Left ventricle myocardium superior (tissue), 1 donor: ENCODE data around the gene SPAG9. TPM values are rescaled to one million over a fixed set of nuclear protein-coding genes. Genes with fewer than 3 reads are reported as not detected.

Experiments
- ATAC-seq: fragments of 200-7000 bp; cut with Tn5 transposase; one replicate; pipeline ENCODE4 v1.9.1; 2020; ENCODE audit warnings: mild to moderate bottlenecking, moderate library complexity
- DNase-seq: peaks from one replicate; pipeline ENCODE4 v3.0.0-alpha.2; 2020
- intact Hi-C: fragments of 100-400 bp; cut with micrococcal nuclease; formaldehyde crosslinking; loops from one replicate; pipeline ENCODE4 v1.11.0; 2022
- long read RNA-seq: library from polyadenylated mRNA; unstranded; transcript quantifications from one replicate; pipeline ENCODE4 v2.0.0, GENCODE V29; 2021
- total RNA-seq: library from RNA; stranded (reverse); fragmentation: NEBNext Ultra II Directional; extraction: Animal tissue kit (Norgen Biotek cat#: 25700); gene quantifications from one replicate; pipeline ENCODE4 v1.2.1, GENCODE V29; 2021
- donor health status: DM: no; HTN: yes; CAD: no; lungs with severe emphysema.

The SPAG9 gene, protein sequence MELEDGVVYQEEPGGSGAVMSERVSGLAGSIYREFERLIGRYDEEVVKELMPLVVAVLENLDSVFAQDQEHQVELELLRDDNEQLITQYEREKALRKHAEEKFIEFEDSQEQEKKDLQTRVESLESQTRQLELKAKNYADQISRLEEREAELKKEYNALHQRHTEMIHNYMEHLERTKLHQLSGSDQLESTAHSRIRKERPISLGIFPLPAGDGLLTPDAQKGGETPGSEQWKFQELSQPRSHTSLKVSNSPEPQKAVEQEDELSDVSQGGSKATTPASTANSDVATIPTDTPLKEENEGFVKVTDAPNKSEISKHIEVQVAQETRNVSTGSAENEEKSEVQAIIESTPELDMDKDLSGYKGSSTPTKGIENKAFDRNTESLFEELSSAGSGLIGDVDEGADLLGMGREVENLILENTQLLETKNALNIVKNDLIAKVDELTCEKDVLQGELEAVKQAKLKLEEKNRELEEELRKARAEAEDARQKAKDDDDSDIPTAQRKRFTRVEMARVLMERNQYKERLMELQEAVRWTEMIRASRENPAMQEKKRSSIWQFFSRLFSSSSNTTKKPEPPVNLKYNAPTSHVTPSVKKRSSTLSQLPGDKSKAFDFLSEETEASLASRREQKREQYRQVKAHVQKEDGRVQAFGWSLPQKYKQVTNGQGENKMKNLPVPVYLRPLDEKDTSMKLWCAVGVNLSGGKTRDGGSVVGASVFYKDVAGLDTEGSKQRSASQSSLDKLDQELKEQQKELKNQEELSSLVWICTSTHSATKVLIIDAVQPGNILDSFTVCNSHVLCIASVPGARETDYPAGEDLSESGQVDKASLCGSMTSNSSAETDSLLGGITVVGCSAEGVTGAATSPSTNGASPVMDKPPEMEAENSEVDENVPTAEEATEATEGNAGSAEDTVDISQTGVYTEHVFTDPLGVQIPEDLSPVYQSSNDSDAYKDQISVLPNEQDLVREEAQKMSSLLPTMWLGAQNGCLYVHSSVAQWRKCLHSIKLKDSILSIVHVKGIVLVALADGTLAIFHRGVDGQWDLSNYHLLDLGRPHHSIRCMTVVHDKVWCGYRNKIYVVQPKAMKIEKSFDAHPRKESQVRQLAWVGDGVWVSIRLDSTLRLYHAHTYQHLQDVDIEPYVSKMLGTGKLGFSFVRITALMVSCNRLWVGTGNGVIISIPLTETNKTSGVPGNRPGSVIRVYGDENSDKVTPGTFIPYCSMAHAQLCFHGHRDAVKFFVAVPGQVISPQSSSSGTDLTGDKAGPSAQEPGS (N-terminal part only)
- 42.8 TPM for total RNA-seq
- long read RNA-seq, full-length matches to known transcripts: 2 of 45 reads
- long read RNA-seq, partial matches to known transcripts: 19 of 45 reads
- long read RNA-seq, other reads (novel, unspliced or antisense): 24 of 45 reads

DNA sequence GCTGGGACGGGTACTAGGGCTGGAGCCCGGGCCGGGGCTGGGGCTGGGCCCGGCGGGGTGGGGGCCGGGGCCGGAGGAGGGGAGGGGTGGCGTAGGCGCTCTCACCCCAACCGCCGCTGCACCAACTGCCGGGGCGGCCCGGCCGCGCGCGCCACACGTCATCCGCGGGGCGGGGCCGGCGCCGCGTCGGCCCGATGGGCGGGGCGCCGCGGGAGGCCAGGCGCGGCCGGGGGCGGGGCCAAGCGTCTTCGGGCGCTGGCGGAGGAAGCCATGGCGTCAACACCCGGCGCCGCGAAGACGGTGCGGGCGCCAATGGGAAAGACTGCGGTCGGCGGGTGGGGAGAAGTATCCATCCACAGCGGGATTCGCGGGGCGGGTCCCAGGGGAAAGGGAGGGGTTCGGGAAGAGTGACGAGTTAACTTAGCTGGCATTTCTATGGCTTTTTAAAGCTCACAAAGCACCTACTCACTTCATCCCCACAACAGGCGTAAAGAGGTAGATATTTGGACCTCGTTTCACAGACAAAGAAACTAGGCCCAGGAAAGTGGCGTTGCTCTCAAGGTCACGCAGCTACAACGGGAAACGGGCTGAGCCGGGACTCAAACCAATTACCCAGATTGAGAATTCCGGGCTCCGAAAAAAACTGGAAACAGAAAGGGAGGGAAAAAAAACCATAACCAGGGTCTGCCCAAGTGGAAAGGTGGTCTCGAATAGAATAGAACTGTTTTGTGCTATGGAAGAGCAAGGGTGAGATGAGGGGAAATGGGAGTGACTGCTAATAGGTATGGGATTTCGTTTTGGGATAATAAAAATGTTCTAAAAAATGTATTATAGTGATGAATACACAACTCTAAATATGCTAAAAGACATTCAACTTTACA lies at the start of gene SPAG9:
Gene SPAG9 (minus strand): TSS at position 130 of the 881 bp plus-strand sequence. CDS start 212 bp downstream, outside the sequence.
- intact Hi-C loops: no loop called here

DNA sequence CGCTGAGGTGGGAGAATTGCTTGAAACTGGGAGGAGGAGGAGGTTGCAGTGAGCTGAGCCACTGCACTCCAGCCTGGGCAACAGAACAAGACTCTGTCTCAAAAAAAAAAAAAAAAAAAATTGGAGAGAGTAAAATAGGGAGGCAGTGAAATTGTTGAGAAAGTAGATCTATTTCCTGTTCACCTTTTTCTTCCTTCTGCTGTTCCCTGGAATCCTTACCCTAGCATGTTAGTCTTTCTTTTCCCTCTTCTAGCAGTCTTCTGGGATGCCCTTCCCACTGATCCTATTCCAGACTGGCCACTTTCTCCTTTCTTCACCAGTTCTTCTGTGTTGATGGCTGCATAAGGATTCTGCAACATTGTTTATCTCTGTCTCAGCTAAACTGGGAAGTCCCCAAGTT lies 48.7 kb upstream of the SPAG9 start:
- ATAC-seq (no peak), DNase-seq (no peak)
- intact Hi-C loops: no loop called here

More for the DNA sequence above, at the start of gene SPAG9:
- ATAC-seq (peak; percentile 90), DNase-seq (peak; percentile 98)

DNA sequence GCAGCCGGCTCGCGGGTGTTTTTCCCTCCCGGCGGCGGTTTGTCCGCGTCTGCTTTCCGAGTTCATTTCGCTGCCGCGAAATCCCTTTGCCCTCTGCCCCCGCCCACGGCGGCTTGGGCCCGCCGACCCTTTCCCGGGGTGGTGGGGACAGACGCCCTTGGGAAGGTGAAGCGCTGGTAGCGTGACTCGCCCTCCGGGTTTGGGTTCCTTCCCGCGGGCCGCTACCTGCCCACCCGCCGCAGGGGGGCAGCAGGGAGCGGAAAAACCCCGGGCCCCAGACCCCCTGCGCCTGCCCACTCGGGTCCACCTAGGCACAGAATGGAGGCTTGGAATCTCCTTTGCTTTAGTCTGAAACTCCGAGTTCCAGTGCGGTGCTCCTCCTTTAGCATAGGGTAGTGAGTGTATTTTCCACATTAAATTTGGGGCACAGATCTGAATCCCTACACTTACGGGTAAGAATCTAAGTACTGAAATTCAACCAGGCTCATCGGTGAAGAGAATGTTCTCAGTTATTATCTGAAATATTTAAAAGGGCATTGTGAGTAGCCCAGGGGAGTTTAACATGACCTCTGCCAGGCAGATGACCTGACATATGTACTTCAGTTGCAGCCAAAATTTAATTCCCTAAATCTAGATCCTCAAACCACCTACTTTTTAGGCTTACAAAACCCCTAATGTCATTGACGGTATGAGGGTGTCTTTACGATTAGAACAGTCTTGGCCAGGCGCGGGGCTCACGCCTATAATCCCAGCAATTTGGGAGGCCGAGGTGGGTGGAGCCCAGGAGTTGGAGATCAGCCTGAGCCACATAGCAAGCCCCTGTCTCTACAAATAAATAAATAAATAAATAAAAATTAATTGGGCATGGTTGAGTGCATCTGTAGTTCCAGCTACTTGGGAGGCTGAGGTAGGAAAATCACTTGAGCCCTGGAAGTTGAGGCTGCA lies 46.6 kb upstream of the SPAG9 start:
- intact Hi-C loops: no loop called here
- DNase-seq (peak; percentile 67), ATAC-seq (peak; percentile 51)

DNA sequence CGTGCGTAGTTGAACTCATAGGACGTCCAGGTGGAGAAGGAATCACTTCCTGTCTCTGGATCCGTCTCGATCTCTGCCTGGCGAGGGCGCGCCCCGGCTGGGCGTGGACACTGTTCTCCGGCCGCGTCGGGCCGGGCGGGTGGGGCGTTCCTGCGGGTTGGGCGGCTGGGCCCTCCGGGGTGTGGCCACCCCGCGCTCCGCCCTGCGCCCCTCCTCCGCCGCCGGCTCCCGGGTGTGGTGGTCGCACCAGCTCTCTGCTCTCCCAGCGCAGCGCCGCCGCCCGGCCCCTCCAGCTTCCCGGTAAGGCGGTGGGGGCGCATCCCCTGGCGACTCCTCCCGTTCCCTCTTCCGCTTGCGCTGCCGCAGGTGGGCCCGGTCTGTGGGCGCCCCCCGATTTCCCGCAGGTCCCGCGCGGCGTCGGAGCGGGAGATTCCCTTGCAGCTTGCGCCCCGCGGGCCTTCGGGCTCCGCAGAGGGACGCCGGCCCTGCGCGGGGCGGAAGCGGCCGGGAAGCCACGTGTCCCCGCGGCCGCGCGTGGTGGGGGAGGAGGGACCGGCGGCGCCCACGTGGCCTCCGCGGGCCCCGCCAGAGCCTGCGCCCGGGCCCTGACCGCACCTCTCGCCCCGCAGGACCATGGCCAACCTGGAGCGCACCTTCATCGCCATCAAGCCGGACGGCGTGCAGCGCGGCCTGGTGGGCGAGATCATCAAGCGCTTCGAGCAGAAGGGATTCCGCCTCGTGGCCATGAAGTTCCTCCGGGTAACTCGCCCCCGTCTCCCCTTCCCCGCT lies 45.7 kb upstream of the SPAG9 start, which contains the start of gene NME2:
Gene NME2 (plus strand): TSS at position 214 of the 789 bp plus-strand sequence. CDS start 420 bp downstream, at position 634.
- DNase-seq (peak; percentile 95), ATAC-seq (peak; percentile 97)
- intact Hi-C loops: no loop called here

DNA sequence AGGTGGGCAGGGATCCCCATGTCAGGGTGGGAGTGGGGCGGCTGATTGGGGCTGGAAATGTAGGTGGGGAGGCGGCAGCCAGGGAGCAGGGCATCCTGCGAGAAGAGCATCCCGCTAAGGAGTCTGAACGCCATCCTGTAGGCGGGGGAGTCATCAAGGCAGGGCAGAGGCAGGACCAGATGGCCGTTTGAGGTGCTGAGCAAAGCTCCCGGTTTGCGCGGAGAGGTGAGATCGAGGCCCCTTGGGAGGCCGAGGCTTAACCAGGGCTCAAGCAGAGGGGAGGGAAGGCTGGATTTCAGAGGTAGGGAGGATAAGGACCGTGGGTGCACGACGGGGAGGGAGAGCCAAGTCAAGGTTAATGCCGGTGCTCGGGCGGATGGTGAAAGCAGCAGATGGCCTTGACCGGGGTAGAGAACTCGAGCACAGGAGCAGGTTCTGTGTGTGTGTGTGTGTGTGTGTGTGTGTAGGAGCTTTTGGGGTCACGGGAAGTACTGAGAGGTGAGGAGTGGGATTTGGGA lies 45.1 kb upstream of the SPAG9 start:
- intact Hi-C loops: no loop called here
- ATAC-seq: peak; percentile 4
- DNase-seq: peak; percentile 38

DNA sequence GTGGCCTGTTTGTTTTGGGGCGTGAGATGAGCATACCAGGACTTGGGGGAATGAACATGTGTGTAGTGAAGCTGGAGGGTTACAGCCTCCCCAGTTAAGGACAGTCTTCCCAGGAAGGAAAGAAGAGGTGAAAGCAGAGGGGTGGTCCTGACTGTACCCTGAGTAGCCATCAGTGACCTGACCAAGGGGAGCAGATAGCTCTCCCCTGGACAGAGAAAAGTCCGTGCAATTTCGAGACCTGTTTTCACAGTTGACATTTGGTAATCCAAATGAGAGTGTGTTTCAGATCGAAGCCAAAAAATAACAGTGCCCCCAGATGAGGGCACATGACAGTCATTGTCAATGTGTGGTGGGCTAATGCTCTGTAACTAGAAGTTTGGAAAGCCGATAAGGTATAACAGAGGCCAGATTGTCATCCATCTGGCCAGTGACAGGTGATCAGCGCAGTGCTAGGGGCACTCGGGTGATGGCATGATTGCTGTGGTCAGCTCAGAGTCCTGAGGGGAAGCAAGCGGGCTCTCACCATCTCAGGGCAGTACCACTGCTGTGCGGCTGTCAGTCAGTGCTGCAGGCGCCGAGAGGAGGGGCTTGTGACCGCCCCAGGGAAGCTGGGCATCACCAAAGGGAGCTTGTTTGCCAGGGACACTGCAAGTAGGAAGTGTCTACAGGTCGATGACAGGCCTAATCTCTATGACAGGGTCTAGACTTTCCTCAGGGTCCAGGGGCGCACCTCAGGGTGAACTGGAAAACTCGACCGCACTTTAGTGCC lies 44.4 kb upstream of the SPAG9 start:
- DNase-seq (peak; percentile 39), ATAC-seq (no peak)
- intact Hi-C loops: no loop called here

DNA sequence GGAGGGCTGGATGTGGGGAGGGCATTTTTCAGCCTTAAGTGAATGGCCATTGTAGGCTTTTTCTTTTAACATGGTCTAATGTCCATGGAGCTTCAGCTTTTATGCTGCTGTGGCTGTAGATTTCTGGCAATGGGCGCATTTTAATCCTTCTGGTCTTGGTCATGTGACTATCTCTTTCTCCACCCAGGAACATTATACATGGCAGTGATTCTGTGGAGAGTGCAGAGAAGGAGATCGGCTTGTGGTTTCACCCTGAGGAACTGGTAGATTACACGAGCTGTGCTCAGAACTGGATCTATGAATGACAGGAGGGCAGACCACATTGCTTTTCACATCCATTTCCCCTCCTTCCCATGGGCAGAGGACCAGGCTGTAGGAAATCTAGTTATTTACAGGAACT lies 40.9 kb upstream of the SPAG9 start:
- intact Hi-C loops: no loop called here
- DNase-seq: no peak

DNA sequence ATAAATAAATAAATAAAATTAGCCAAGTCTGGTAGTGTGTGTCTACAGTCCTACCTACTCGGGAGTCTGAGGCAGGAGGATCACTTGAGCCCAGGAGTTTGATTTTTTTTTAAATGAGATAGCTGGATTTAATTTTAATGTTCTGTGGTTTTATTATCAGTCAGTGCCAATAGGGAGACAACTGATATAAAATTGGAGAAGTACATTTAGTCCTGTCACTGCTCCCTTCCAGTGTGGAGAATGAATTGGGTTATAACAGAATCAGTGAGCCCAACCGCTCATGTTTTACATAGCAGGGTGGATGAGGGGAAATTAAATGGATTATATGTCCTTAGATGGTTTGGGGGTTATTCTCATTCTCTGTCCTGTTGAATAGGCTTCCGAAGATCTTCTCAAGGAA lies 38.9 kb upstream of the SPAG9 start:
- ATAC-seq (no peak), DNase-seq (no peak)
- intact Hi-C loops: no loop called here

More for the DNA sequence above, 40.9 kb upstream of the SPAG9 start:
- no peak for ATAC-seq

DNA sequence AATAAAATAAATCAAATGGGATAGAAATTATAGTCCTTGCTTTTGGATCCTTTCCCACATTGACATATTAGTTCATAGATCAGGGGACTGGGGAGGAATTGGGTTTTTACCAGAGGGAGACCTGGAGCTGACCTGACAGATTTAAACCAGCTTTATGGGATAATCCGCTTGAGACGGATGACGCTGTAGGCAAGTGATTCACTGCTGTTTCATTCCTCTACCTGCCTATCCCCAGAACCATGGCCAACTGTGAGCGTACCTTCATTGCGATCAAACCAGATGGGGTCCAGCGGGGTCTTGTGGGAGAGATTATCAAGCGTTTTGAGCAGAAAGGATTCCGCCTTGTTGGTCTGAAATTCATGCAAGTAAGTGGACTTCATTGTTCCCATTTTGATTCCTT lies 34.7 kb upstream of the SPAG9 start:
- ATAC-seq (no peak), DNase-seq (no peak)
- intact Hi-C loops: no loop called here

DNA sequence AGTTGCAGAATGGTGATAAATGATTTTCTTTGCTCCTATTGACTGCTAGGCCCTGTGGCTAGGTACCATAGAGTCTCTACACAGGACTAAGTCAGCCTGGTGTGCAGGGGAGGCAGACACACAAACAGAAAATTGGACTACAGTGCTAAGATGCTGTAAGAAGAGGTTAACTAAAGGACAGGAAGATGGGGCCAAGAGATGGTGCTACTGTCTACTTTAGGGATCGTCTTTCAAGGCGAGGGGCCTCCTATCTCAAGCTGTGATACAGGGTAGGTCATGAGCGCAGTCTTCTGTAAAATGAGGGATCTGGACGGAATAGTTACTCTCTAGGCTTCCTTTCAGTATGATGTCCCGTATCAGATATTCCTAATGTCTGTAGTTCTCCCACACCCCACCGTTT lies 33.5 kb upstream of the SPAG9 start:
- no peak for ATAC-seq
- DNase-seq: no peak
- intact Hi-C loops: no loop called here

DNA sequence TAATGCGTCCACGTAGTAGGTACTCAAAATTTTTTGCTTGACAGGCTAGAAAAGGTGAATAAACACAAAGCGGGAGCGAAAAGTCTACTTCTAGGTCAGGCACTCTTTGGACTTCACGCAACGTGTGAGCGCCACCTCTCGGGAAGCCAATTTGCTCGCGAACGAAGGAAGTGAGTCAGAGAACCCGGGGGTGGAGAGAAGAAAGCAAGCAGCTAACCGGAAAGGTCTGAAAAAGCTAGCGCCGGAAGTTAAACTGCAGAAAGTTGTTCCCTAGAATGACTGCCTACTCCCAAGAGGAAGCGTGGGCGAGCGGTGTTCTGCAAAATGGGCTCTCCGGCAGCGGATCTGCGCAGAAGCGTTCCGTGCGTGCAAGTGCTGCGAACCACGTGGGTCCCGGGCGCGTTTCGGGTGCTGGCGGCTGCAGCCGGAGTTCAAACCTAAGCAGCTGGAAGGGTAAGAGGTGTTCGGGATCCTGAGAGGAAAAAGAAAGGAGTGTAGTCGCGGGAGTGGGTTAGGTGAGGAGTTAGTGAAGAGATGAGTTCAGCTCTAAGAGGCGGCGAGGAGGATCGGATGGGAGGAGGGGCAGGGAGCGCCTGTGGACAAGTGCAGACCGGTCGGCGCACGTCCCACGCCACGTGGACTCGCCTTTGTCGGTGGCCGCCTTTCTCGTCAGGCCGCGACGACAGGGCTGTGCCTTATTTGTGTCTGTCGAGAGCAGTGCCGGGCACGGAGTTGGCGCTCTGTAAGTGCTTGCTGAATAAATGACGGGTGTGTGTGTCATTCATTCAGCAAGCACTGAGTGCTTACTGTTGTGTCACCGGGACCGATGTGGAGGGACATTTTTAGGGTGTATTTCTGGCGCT lies 32.8 kb upstream of the SPAG9 start, which contains the start of gene NME1:
Gene NME1 (plus strand): TSS at position 350 of the 863 bp plus-strand sequence. CDS start 2,096 bp downstream, outside the sequence.
- peak; percentile 97 for ATAC-seq
- DNase-seq: peak; percentile 95
- intact Hi-C loops: loop anchor here (2.0 kb wide), 1 partner anchor 153 kb away; no protein-coding TSS in a partner anchor

DNA sequence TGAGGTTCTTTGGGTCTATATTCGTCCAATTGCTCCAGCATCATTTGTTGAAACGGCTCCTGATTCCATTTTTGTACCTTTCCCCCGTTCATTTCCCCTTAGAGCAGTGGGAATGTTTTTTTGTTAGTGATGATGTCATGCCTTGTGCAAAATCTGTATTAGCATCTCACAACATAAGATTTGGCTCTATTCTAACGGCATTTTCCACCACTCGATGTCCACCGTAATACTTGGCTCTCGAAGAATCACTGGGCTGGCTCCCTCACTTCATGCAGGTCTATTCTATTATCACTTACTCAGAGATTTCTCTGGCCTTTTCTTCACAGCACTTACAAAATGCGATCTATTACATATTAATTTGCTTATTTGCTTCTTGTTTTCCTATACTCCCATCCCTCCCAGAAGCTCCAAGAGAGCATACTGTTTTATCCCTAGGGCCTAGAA lies 32.1 kb upstream of the SPAG9 start:
- DNase-seq: no peak

DNA sequence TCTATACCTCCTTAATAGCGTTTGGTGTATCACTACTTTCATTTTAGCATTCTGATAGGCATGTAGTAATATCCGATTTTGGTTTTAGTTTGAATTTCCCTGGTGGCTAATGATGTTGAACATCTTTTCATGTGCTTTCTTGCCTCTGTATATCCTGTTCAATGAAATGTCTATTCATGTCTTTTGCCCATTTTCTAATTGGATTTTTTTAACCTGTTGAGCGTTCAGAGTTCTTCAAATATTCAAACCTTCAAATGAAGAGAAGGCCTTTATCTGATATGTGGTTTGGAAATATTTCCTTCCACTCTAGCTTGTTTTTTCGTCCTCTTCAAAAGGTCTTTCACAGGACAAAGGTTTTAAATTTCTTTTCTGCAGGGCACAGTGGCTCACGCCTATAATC lies 30.3 kb upstream of the SPAG9 start:
- ATAC-seq: no peak
- no peak for DNase-seq
- intact Hi-C loops: no loop called here

More for the DNA sequence above, 32.1 kb upstream of the SPAG9 start:
- intact Hi-C loops: loop anchor here (2.0 kb wide), 1 partner anchor 152 kb away; no protein-coding TSS in a partner anchor
- peak; percentile 3 for ATAC-seq

DNA sequence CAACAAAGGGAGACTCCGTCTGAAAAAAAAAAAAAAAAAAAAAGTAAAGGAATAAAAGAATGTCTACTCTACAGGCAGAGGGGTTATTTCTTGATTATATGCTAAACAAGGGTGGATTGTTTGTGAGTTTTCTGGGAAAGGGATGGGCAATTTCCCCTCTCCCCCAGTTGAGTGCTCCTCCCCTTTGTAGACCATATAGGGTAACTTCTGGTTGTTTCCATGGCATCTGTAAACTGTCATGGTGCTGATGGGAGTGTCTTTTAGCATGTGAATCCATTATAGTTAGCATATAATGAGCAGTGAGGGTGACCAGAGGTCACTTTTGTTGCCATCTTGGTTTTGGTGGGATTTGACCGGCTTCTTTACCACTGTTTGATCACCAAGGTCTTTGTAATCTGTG lies 28.5 kb upstream of the SPAG9 start:
- DNase-seq (no peak), ATAC-seq (no peak)
- intact Hi-C loops: no loop called here
